Progenitor cell of endocrine pancreas (in vitro differentiated cells): ENCODE results near the gene HK1. TPM values are rescaled to one million over a fixed set of nuclear protein-coding genes. Genes with fewer than 3 reads are reported as not detected.
A peak's percentile ranks its signal among the peaks of the same experiment; 100 is the strongest.

Source experiments
- DNase-seq: peaks from one replicate; pipeline ENCODE4 v3.0.0; 2021; ENCODE audit warnings: low spot score; ENCODE audit not compliant: unreplicated experiment
- H3K27ac Mint-ChIP-seq: 2 replicates; pipeline ENCODE4 v1.8.0; 2021; ENCODE audit warnings: mild to moderate bottlenecking, moderate library complexity, mixed read lengths
- H3K27me3 Mint-ChIP-seq: 2 replicates; pipeline ENCODE4 v1.8.0; 2021; ENCODE audit warnings: mixed read lengths
- H3K36me3 Mint-ChIP-seq: 2 replicates; pipeline ENCODE4 v1.8.0; 2022; ENCODE audit warnings: mixed read lengths; ENCODE audit not compliant: insufficient read depth
- H3K4me1 Mint-ChIP-seq: 2 replicates; pipeline ENCODE4 v1.8.0; 2021; ENCODE audit warnings: low read depth, mixed read lengths
- H3K4me3 Mint-ChIP-seq: 2 replicates; pipeline ENCODE4 v1.8.0; 2021; ENCODE audit warnings: low read depth, mild to moderate bottlenecking, moderate library complexity, mixed read lengths
- H3K9me3 Mint-ChIP-seq: 2 replicates; pipeline ENCODE4 v1.8.0; 2021; ENCODE audit warnings: low read depth, mixed read lengths
- total RNA-seq: library from RNA; stranded (reverse); gene quantifications from 2 replicates; pipeline ENCODE4 v1.2.1, GENCODE V29; 2021
- TF ChIP-seq, protein P1 (sequence below): fragments of 200-600 bp; sonication (generic); IDR thresholded peaks from one replicate; pipeline ENCODE4 v1.5.0; 2021; ENCODE audit warnings: antibody characterized with exemption, mild to moderate bottlenecking; ENCODE audit not compliant: unreplicated experiment

The HK1 gene
- total RNA-seq, 1 donor from 2014 or later = 32.5 TPM

DNA sequence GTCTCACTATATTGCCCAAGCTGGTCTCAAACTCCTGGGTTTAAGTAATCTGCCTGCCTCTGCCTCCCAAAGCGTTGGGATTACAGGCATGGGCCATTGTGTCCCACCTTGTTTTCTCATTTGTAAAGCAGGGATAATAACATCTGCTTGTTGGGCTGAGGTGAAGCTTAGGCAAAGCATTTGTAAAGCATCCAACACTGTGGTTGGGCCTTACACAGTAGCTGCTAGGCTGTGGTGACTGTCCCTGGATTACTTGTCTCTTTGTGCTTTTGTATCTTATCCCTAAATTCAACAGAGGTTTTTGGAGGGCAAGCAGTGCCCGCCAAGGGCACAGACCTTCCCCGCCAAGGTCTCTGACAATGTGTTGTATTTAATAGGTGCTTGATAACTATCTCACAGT, 43.8 kb upstream of the HK1 start:
- no peak overlapping the region for H3K4me3 Mint-ChIP-seq
- no peak overlapping the region for H3K27ac Mint-ChIP-seq
- DNase-seq = no peak
- peaks cover 23% of the 10 kb centered on the region for H3K27me3 Mint-ChIP-seq
- TF ChIP-seq, protein P1, sequence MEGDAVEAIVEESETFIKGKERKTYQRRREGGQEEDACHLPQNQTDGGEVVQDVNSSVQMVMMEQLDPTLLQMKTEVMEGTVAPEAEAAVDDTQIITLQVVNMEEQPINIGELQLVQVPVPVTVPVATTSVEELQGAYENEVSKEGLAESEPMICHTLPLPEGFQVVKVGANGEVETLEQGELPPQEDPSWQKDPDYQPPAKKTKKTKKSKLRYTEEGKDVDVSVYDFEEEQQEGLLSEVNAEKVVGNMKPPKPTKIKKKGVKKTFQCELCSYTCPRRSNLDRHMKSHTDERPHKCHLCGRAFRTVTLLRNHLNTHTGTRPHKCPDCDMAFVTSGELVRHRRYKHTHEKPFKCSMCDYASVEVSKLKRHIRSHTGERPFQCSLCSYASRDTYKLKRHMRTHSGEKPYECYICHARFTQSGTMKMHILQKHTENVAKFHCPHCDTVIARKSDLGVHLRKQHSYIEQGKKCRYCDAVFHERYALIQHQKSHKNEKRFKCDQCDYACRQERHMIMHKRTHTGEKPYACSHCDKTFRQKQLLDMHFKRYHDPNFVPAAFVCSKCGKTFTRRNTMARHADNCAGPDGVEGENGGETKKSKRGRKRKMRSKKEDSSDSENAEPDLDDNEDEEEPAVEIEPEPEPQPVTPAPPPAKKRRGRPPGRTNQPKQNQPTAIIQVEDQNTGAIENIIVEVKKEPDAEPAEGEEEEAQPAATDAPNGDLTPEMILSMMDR = no peak
- peaks cover 3% of the 10 kb centered on the region for H3K4me1 Mint-ChIP-seq
- no peaks in the 10 kb centered on the region for H3K9me3 Mint-ChIP-seq
- no peaks in the 10 kb centered on the region for H3K36me3 Mint-ChIP-seq

DNA sequence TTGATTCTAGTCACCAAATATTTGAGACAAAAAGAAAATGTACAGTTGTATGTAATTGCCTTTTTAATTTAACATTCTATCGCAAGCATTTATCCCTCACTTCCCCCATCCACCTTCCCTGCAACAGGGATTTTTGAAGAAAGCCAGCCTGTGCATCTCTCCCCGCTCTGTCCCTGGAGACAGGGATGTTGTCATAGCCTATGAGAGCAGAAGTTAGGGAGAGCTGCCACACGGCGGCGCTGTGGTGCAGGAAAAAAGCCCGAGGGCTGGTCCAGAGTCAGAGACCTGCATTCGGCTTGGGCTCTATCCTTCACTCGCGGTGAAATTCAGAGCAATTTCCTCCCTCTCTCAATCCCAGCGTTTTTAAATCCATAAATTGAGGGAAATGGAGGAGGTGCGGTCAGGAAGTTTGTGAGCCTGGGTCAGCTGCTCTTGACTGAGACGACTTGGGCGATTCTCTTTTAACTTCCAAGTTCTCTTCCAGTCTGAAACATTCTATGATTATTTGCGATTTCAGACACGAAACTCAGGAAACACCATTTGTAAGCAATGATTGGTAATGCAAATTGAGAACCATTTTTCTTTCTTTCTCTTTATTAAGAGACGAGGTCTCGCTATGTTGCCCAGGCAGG, 40.7 kb upstream of the HK1 start:
- Mint-ChIP-seq H3K27me3 (peaks cover 13% of the 10 kb centered on the region), H3K9me3 (no peaks in the 10 kb centered on the region), H3K4me3 (no peak overlapping the region), H3K27ac (no peak overlapping the region), H3K4me1 (peaks cover 3% of the 10 kb centered on the region), H3K36me3 (no peaks in the 10 kb centered on the region)
- TF ChIP-seq, protein P1 = peak; percentile 97
- DNase-seq = peak; percentile 81

DNA sequence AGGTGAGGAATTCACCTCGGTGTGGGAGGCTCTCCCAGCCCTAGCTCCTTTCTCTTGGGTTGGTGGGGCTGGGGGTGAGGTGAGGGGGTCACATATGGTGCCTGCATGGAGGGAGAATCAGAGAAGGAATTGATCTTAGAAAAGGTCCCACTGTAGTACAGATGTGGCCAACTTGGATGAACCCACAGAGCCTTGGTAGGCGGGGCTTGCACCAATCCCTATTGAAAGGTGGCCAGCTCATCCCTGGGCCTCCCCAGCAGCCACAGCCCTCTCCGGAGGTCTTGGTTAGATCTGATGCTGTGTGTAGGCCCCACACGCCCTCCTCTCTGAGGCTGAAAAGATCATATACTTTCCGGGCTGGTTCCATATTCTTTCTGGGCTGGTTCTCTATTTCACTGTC, 39.2 kb upstream of the HK1 start:
- Mint-ChIP-seq H3K36me3 (no peaks in the 10 kb centered on the region), H3K9me3 (no peaks in the 10 kb centered on the region), H3K27ac (no peak overlapping the region), H3K27me3 (peaks cover 10% of the 10 kb centered on the region), H3K4me3 (no peak overlapping the region), H3K4me1 (no peaks in the 10 kb centered on the region)
- DNase-seq = no peak
- TF ChIP-seq, protein P1 = no peak

DNA sequence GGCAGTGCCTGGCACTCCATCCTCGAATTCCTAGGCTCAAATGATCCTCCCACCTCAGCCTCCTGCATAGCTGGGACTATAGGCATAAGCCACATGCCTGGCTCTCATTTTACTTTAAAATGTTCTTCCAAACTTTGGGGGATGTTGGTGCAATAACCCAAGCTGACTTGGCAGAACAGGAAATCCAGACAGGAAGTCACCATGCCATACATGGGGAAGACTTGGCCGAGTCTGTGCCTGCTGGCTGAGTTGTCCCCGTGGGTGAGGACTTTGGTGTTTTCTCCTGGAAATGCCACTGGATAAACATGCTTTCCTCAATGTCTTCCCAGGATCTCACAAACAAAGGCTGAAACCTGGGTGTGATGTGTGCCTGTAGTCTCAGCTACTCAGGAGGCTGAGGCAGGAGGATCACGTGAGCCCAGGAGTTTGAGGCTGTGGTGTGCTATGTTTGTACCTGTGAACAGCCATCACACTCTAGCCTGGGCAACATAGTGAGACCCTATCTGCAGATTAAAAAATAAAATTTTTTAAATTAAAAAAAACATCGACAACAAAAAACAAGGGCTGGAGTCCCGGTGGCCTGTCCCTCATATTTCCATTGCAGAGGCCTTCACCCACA, 38.4 kb upstream of the HK1 start:
- Mint-ChIP-seq H3K4me1 (no peaks in the 10 kb centered on the region), H3K36me3 (no peaks in the 10 kb centered on the region), H3K9me3 (no peaks in the 10 kb centered on the region), H3K27me3 (peaks cover 10% of the 10 kb centered on the region), H3K27ac (no peak overlapping the region), H3K4me3 (no peak overlapping the region)
- TF ChIP-seq, protein P1 = no peak
- no peak for DNase-seq

DNA sequence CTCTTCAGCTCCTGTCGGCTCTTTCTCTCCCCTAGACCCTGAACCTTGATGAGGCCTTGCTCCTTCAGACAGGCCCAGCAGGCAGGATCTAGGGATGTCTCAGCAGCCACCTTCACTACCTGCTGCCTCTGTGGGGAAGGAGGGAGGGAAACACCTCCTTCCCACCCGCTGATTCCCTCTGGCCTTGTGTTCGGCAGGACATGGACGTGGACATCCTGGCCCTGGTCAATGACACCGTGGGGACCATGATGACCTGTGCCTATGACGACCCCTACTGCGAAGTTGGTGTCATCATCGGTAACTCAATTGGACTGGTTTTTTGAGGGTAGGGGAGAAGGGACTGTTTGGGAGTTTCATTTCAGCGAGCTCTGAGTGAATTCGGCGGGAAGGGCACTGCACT, 37.8 kb upstream of the HK1 start:
- Mint-ChIP-seq H3K4me3 (no peak overlapping the region), H3K27ac (no peak overlapping the region), H3K4me1 (no peaks in the 10 kb centered on the region), H3K9me3 (no peaks in the 10 kb centered on the region), H3K27me3 (peaks cover 10% of the 10 kb centered on the region), H3K36me3 (no peaks in the 10 kb centered on the region)
- DNase-seq = no peak
- TF ChIP-seq, protein P1 = no peak
